GM19438 (cell line): ENCODE results near the gene NSUN3.
"Not testable (repeated sequence)": the region's sequence is repeated elsewhere in the genome, so short reads cannot be mapped to it uniquely, and the experiment has no call there.

Experiments used
- ATAC-seq: cut with Tn5 transposase; IDR thresholded peaks from one replicate; pipeline ENCODE4 v1.9.1; 2021; ENCODE audit warnings: low read depth; ENCODE audit not compliant: unreplicated experiment

The NSUN3 gene

GRCh38 chr3:94062513-94063404, at the start of gene NSUN3, which contains the start of gene DHFR2:
Gene NSUN3 (plus strand): TSS chr3:94063061. CDS start chr3:94063127, 66 bp downstream.
Gene DHFR2 (minus strand): TSS chr3:94062916. CDS start chr3:94061511, 1,405 bp downstream.
- peak; percentile 95 for ATAC-seq

GRCh38 chr3:94015025-94015424, 47.8 kb upstream of the NSUN3 start:
- no peak for ATAC-seq

- ATAC-seq: no peak
Measured at GRCh38 chr3:94019659-94020058, 43.2 kb upstream of the NSUN3 start.

- ATAC-seq: no peak
Measured at GRCh38 chr3:94020293-94020692, 42.6 kb upstream of the NSUN3 start.

- no peak for ATAC-seq
Measured at GRCh38 chr3:94024385-94024784, 38.5 kb upstream of the NSUN3 start.

- ATAC-seq: no peak
Measured at GRCh38 chr3:94026623-94027022, 36.2 kb upstream of the NSUN3 start.

- ATAC-seq: no peak
Measured at GRCh38 chr3:94028093-94028837, 34.6 kb upstream of the NSUN3 start, which contains the start of gene STX19. Gene STX19 (minus strand): TSS chr3:94028597. CDS start chr3:94015269, 13,328 bp downstream.

GRCh38 chr3:94036909-94037507, 25.9 kb upstream of the NSUN3 start:
- ATAC-seq: peak; percentile 73

- ATAC-seq: no peak
Measured at GRCh38 chr3:94043285-94043684, 19.6 kb upstream of the NSUN3 start.

- not testable (repeated sequence) for ATAC-seq
Measured at GRCh38 chr3:94044100-94044936, 18.5 kb upstream of the NSUN3 start.

- ATAC-seq: no peak
Measured at GRCh38 chr3:94046533-94046932, 16.3 kb upstream of the NSUN3 start.

- no peak for ATAC-seq
Measured at GRCh38 chr3:94049267-94049666, 13.6 kb upstream of the NSUN3 start.

GRCh38 chr3:94050546-94050945, 12.3 kb upstream of the NSUN3 start:
- ATAC-seq: no peak

- ATAC-seq: no peak
Measured at GRCh38 chr3:94061297-94061696, 1.6 kb upstream of the NSUN3 start.

- no peak for ATAC-seq
Measured at GRCh38 chr3:94063496-94064119, 747 bp downstream of the NSUN3 start.

- no peak for ATAC-seq
Measured at GRCh38 chr3:94064243-94064860, 1.5 kb downstream of the NSUN3 start.

GRCh38 chr3:94065122-94065521, 2.3 kb downstream of the NSUN3 start:
- ATAC-seq: no peak

GRCh38 chr3:94065819-94066480, 3.1 kb downstream of the NSUN3 start:
- no peak for ATAC-seq
